Spleen (tissue), 11 donors: ENCODE results near the gene TMEM204. TPM values are rescaled to one million over a fixed set of nuclear protein-coding genes. Genes with fewer than 3 reads are reported as not detected.

Source experiments
- DNase-seq: peaks from one replicate; pipeline ENCODE4 v3.0.0-alpha.2; 2020
- H3K27ac ChIP-seq, 8 donors: fragments of 200-600 bp; sonication (generic) in 7 of 8; 1 replicate in 4 of 8; 2 replicates in 4 of 8; pipeline versions ENCODE4 v1.5.0 to v1.8.0; 2016 to 2021; ENCODE audit warnings: inconsistent platforms in 4 of 8, mild to moderate bottlenecking in 4 of 8, moderate library complexity in 1 of 8
- H3K27me3 ChIP-seq, 7 donors: fragments of 200-600 bp; sonication (generic) in 6 of 7; replicated peaks in 1 of 7; 1 replicate in 4 of 7; 2 replicates in 3 of 7; pipeline versions ENCODE4 v1.5.0 to v1.8.0; 2016 to 2021; ENCODE audit warnings: inconsistent platforms in 3 of 7, mild to moderate bottlenecking in 1 of 7
- H3K36me3 ChIP-seq, 6 donors: fragments of 200-600 bp; sonication (generic) in 5 of 6; 1 replicate in 4 of 6; 2 replicates in 2 of 6; pipeline versions ENCODE4 v1.5.0 to v1.8.0; 2016 to 2021; ENCODE audit warnings: inconsistent platforms in 2 of 6
- H3K4me1 ChIP-seq, 6 donors: fragments of 200-600 bp; sonication (generic) in 5 of 6; 1 replicate in 3 of 6; 2 replicates in 3 of 6; pipeline versions ENCODE4 v1.5.0 to v1.8.0; 2016 to 2021; ENCODE audit warnings: inconsistent platforms in 3 of 6
- H3K4me3 ChIP-seq, 8 donors: fragments of 200-600 bp; sonication (generic) in 7 of 8; 1 replicate in 4 of 8; 2 replicates in 4 of 8; pipeline versions ENCODE4 v1.5.0 to v1.8.0; 2016 to 2021; ENCODE audit warnings: inconsistent platforms in 4 of 8, mild to moderate bottlenecking in 4 of 8, moderate library complexity in 2 of 8
- H3K9me3 ChIP-seq, 8 donors: fragments of 200-600 bp; sonication (generic) in 7 of 8; 1 replicate in 4 of 8; 2 replicates in 4 of 8; pipeline versions ENCODE4 v1.5.0 to v1.8.0; 2016 to 2021; ENCODE audit warnings: inconsistent platforms in 4 of 8
- CTCF ChIP-seq, 11 experiments: fragments of 200-600 bp in 7 of 11; fragments of 450-650 bp in 4 of 11; sonication (generic) in 4 of 11; IDR thresholded peaks in 8 of 11; conservative IDR thresholded peaks in 3 of 11; 1 replicate in 7 of 11; 2 replicates in 4 of 11; pipeline versions ENCODE4 v1.4.0 to v1.8.0; 2016 to 2021; ENCODE audit warnings: antibody characterized with exemption in 11 of 11, inconsistent platforms in 4 of 11, mild to moderate bottlenecking in 1 of 11
- POLR2A ChIP-seq, 3 donors: fragments of 450-650 bp; IDR thresholded peaks; one replicate each; pipeline ENCODE4 v1.5.1; 2017; ENCODE audit warnings: antibody characterized with exemption in 3 of 3, mild to moderate bottlenecking in 1 of 3
- POLR2AphosphoS5 ChIP-seq, 3 donors: sonication (generic); formaldehyde crosslinking; IDR thresholded peaks; one replicate each; pipeline ENCODE4 v1.5.1; 2017; ENCODE audit warnings: antibody characterized with exemption in 3 of 3
- WGBS, 5 donors: extraction: QIAGEN DNeasy Blood & Tissue Kit in 3 of 5; methylation state at CpG; one replicate each; pipeline versions ENCODE4 v1.1.5 to v1.1.7; 2013 to 2018; 5-methylcytosine and 5-hydroxymethylcytosine counted together
- intact Hi-C: fragments of 100-400 bp; cut with DNase I; formaldehyde crosslinking; loops from one replicate; pipeline ENCODE4 v1.15.0; 2023; ENCODE audit warnings: low total_unique reads
- polyA plus RNA-seq, 3 donors: library from polyadenylated mRNA; stranded (reverse); fragments of 200-250 nt; gene quantifications; one replicate each; pipeline ENCODE4 v1.2.1, GENCODE V29; 2013
- total RNA-seq, 7 donors: library from RNA; depleted of rRNA in 3 of 7; stranded (reverse); fragments of >200 nt in 3 of 7; fragmentation: NEBNext Ultra II Directional in 4 of 7; extraction: Animal tissue kit (Norgen Biotek cat#: 25700) in 4 of 7; gene quantifications; one replicate each; pipeline versions ENCODE4 v1.1.0 to v1.2.1, GENCODE V29; 2016 to 2021
- donor health status: healthy with polysubstance abuse.
- donor health status: DM: no; HTN: no; CAD: no; lungs with moderate emphysema.
- donor health status: DM: no; HTN: no; CAD: no.
- donor health status: Bipolar disorder and iron deficiency.
- donor health status: healthy.
- donor health status: DM: no; HTN: no; CAD: no.
- donor health status: DM: yes; HTN: yes; CAD: no.

Gene TMEM204
- total and polyA plus RNA-seq, 10 donors: 10.1 to 47.1 (median 23.1) TPM

DNA sequence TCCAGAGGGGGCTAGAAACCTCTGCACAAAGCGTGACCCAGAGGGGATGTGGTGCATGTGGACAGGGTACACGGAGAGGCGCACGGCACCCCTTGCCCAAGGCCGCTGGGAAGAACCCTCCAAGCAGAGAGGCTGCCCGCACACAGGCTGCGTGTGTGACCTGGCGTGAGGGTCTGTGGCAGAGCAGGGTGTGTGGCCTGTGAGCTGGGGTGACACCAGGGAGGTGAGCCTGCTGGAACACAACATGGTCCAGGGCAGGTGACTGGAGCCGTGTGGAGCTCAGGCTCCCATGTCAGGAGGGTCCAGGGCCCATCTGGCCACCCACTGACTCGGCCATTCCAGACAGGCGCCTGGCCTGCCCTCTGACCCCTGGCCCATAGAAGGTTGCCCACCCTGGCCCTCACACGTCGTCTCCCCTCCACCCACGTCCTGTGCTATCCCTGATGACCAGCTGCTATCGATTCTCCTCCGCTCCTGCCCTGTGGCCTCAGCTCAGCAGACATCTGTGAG is 14.8 kb upstream of the TMEM204 start:
- Histone ChIP-seq H3K27me3 (no peaks in the 10 kb centered on the region), H3K9me3 (peaks cover 0 to 19% (median 16%) of the 10 kb centered on the region in 8 donors), H3K27ac (no peak overlapping the region), H3K36me3 (peaks cover 0 to 36% (median 8%) of the 10 kb centered on the region in 6 donors), H3K4me1 (no peaks in the 10 kb centered on the region), H3K4me3 (no peak overlapping the region)
- intact Hi-C loops: no loop called here
- no peak for TF ChIP-seq CTCF (IDR thresholded peaks at IDR 0.05 in 8 of 11, conservative IDR thresholded peaks at IDR 0.05 in 3 of 11)
- no peak for TF ChIP-seq POLR2A (IDR thresholded peaks at IDR 0.05)
- TF ChIP-seq POLR2AphosphoS5 (IDR thresholded peaks at IDR 0.05): no peak
- no peak for DNase-seq
- 91 to 95% (median 93%) methylated on average over 15 to 16 of the region's 16 CpGs for WGBS, 5 donors

DNA sequence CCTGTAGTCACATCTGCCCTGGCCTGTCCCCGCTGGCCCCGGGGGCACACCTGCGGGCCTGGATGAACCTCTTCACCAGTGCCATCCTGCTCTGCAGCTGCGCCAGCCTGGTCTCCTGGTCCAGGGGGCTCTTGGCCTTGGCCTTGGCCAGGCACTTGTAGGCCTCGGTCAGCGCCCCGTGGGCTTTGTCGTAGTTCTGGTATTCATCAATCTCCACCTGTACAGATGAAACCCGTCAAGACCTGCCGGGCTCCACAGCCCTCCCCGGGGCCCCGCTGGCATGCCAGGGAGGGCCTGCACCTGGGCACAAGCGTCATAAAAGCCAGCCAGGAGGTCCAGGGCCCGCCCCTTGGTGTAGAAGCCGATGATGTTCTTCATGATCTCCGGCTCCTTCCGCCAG is 13.6 kb upstream of the TMEM204 start:
- WGBS, 5 donors: 85 to 96% (median 94%) methylated on average over 13 to 17 of the region's 17 CpGs
- Histone ChIP-seq H3K4me3 (no peak overlapping the region), H3K36me3 (peaks cover 0 to 48% (median 8%) of the 10 kb centered on the region in 6 donors), H3K27ac (no peak overlapping the region), H3K27me3 (no peaks in the 10 kb centered on the region), H3K4me1 (no peaks in the 10 kb centered on the region), H3K9me3 (peaks cover 0 to 7% (median 5%) of the 10 kb centered on the region in 8 donors)
- TF ChIP-seq POLR2A (IDR thresholded peaks at IDR 0.05): no peak
- TF ChIP-seq POLR2AphosphoS5 (IDR thresholded peaks at IDR 0.05): no peak
- intact Hi-C loops: no loop called here
- no peak for DNase-seq

DNA sequence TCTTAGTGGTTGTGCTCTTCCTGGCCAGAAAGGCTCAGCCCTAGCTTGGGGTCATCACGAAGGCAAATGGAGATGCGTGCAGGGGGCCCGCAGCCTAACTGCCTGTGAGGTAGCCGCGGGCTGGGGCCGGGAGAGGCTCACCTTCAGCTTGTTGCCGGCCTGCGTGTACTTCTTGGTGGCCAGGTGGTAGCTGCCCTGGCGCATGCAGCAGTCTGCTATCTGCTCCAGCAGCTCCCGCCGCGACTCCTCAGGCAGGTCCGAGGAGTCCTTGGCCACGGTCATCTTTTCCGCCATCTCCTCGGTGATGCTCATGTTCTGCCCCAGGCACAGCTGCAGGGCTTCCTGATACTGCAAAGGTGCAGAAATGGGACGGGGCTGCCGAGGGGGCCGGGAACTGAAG is 13.0 kb upstream of the TMEM204 start:
- 92 to 96% (median 94%) methylated on average over 11 to 19 of the region's 19 CpGs for WGBS, 5 donors
- DNase-seq: no peak
- Histone ChIP-seq H3K36me3 (peaks cover 0 to 49% (median 8%) of the 10 kb centered on the region in 6 donors), H3K4me1 (no peaks in the 10 kb centered on the region), H3K27ac (no peak overlapping the region), H3K4me3 (no peak overlapping the region), H3K27me3 (no peaks in the 10 kb centered on the region), H3K9me3 (peaks cover 0 to under 1% (median 0%) of the 10 kb centered on the region in 8 donors)
- no peak for TF ChIP-seq POLR2A (IDR thresholded peaks at IDR 0.05)
- intact Hi-C loops: no loop called here

- Histone ChIP-seq H3K27ac (no peak overlapping the region), H3K36me3 (peaks cover 0 to 39% (median 8%) of the 10 kb centered on the region in 6 donors), H3K9me3 (no peaks in the 10 kb centered on the region), H3K4me3 (no peak overlapping the region), H3K4me1 (peaks cover 0 to 30% (median 20%) of the 10 kb centered on the region in 6 donors), H3K27me3 (no peaks in the 10 kb centered on the region)
- 87 to 96% (median 92%) methylated on average over 16 to 30 of the region's 30 CpGs for WGBS, 5 donors
- DNase-seq: no peak
- no peak for TF ChIP-seq CTCF (IDR thresholded peaks at IDR 0.05 in 8 of 11, conservative IDR thresholded peaks at IDR 0.05 in 3 of 11)
- TF ChIP-seq POLR2AphosphoS5 (IDR thresholded peaks at IDR 0.05): no peak
- no peak for TF ChIP-seq POLR2A (IDR thresholded peaks at IDR 0.05)
- intact Hi-C loops: no loop called here
Measured at GRCh38 chr16:1523581-1524245, 9.8 kb upstream of the TMEM204 start.

DNA sequence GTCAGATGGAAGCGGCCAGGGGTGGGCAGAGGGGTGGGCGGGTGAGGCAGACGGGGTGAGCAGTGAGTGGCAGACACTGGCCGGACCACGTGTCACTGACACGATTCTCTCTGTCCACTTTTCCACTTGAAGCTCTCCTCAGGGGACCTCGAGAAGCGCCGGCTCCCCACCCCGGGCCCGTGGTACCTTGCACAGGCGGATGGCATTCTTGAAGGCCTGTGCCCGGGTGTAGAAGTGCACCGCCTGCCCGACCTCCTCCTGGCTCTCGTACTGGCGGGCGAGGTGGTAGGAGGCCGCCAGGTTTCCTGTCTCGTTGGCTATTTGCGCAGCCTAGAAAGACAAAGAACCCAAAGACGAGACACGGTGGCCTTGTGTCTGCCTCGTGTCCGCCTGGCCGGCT is 9.1 kb upstream of the TMEM204 start:
- H3K4me3 ChIP-seq: no peak overlapping the region
- H3K27me3 ChIP-seq: no peaks in the 10 kb centered on the region
- DNase-seq: no peak
- H3K27ac ChIP-seq: no peak overlapping the region
- intact Hi-C loops: no loop called here
- H3K9me3 ChIP-seq: no peaks in the 10 kb centered on the region
- peaks cover 0 to 34% (median 8%) of the 10 kb centered on the region in 6 donors for H3K36me3 ChIP-seq
- peaks cover 0 to 36% (median 23%) of the 10 kb centered on the region in 6 donors for H3K4me1 ChIP-seq
- TF ChIP-seq POLR2AphosphoS5 (IDR thresholded peaks at IDR 0.05) (no peak), CTCF (IDR thresholded peaks at IDR 0.05 in 8 of 11, conservative IDR thresholded peaks at IDR 0.05 in 3 of 11) (no peak), POLR2A (IDR thresholded peaks at IDR 0.05) (no peak)
- WGBS, 5 donors: 89 to 97% (median 90%) methylated on average over 22 to 26 of the region's 26 CpGs
